Measurements from ENCODE around the gene FTO.

DNA sequence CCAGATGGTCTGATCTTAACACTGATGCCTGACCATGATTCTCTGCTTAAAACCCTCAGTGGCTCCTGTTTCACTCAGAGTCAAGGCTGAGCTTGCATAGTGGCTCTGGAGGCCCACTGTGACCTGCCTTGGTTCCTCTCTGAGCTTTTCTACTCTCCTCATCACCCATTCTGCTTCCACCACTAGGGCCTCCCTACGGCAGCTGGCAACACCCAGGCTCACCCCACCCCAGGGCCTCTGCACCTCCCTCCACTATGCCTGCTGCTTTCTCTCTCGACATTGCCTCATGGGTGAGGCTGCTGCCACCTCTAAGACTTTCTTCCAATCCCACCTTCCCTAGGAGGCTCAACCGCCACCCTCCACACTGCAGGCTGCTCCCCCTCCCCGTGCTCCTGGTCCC is 455.0 kb downstream of the FTO start:
- TF ChIP-seq, protein P1, sequence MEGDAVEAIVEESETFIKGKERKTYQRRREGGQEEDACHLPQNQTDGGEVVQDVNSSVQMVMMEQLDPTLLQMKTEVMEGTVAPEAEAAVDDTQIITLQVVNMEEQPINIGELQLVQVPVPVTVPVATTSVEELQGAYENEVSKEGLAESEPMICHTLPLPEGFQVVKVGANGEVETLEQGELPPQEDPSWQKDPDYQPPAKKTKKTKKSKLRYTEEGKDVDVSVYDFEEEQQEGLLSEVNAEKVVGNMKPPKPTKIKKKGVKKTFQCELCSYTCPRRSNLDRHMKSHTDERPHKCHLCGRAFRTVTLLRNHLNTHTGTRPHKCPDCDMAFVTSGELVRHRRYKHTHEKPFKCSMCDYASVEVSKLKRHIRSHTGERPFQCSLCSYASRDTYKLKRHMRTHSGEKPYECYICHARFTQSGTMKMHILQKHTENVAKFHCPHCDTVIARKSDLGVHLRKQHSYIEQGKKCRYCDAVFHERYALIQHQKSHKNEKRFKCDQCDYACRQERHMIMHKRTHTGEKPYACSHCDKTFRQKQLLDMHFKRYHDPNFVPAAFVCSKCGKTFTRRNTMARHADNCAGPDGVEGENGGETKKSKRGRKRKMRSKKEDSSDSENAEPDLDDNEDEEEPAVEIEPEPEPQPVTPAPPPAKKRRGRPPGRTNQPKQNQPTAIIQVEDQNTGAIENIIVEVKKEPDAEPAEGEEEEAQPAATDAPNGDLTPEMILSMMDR (IDR thresholded peaks at IDR 0.05; ENCODE audit: control extremely low read depth in 1 of 3, insufficient read depth in 1 of 3, low read depth in 1 of 3, low read length in 3 of 3), result no peak
- TF ChIP-seq RNF2 (IDR thresholded peaks at IDR 0.05; ENCODE audit: borderline replicate concordance, low read depth, low read length, missing control alignments, poor library complexity, severe bottlenecking), result no peak
- TF ChIP-seq POLR2A (IDR thresholded peaks at IDR 0.05; ENCODE audit: control extremely low read depth in 1 of 2, low read depth in 2 of 2, low read length in 2 of 2), result no peak
- no peak for TF ChIP-seq TCF12 (IDR thresholded peaks at IDR 0.05; ENCODE audit: low read depth, low read length)
- no peak for TF ChIP-seq SP1 (IDR thresholded peaks at IDR 0.05; ENCODE audit: low read depth, low read length)
- no peak for TF ChIP-seq TEAD4 (IDR thresholded peaks at IDR 0.05; ENCODE audit: low read depth, low read length)
- TF ChIP-seq JUN (IDR thresholded peaks at IDR 0.05; ENCODE audit: low read depth, low read length), result no peak
- TF ChIP-seq ASH2L (IDR thresholded peaks at IDR 0.05; ENCODE audit: low read length), result no peak
- TF ChIP-seq RFX5 (IDR thresholded peaks at IDR 0.05; ENCODE audit: borderline replicate concordance, low read depth, low read length), result no peak

Measured in H1 (cell line).